Measurements from ENCODE around the gene TYK2.
"Not testable (repeated sequence)": the region's sequence is repeated elsewhere in the genome, so short reads cannot be mapped to it uniquely, and the experiment has no call there.

GRCh38 chr19:10336725-10337124 is 43.6 kb downstream of the TYK2 start:
- TF ChIP-seq CTCF, POLR2A (IDR thresholded peaks at IDR 0.05): not testable (repeated sequence)

All from ovary (tissue), 3 donors.